GM18508 (cell line): ENCODE data around the gene GDF10.
A peak's percentile ranks its signal among the peaks of the same experiment; 100 is the strongest.

Experiments
- ATAC-seq: cut with Tn5 transposase; IDR thresholded peaks from one replicate; pipeline ENCODE4 v1.9.1; 2021; ENCODE audit warnings: moderate number of reproducible peaks; ENCODE audit not compliant: insufficient read depth, unreplicated experiment

The GDF10 gene

GRCh38 chr10:47311932-47312662, 12.1 kb downstream of the GDF10 start:
- peak; percentile 63 for ATAC-seq

DNA sequence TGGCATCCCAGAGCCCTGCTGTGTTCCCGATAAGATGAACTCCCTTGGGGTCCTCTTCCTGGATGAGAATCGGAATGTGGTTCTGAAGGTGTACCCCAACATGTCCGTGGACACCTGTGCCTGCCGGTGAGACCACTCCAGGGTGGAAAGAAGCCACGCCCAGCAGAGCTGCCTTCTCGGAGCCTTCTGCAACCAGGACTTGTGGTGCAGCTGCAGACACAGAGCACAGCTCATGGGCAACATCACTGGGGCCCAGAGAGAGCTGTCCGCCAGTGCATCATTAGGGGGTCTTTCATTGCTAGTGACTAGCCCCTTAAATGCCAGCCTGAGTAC, 12.6 kb downstream of the GDF10 start:
- no peak for ATAC-seq

DNA sequence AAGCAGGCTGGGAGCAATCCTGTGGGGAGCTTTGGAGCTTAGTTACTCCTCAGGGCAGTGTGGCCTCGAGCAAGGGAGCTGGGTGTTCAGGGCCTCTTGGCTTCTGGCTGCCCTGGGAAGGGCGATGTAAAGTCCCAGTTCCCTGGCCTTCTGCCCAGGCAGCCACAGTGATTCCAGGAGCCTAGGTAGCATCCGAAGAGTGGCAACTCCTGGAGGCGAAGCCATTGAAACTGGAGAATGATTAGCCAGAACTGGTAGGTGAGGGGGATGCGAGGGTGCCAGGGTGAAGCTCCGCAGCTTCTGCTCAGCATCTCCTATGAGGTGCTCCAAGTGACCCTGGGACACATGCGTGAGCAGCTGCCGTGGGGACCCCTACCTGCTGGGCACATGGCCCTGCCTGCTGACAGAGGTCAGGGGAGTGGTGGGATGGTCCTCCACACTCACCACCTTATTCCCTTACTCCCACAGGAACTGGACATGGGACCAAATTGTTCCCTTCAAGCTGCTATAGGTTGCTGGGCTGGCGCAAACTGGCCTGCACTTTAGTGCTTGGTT, 14.5 kb downstream of the GDF10 start:
- no peak for ATAC-seq

GRCh38 chr10:47315421-47315820, 15.4 kb downstream of the GDF10 start:
- ATAC-seq = no peak

- ATAC-seq = no peak
Observed at GRCh38 chr10:47316131-47316530, 16.1 kb downstream of the GDF10 start.

GRCh38 chr10:47317251-47317650, 17.3 kb downstream of the GDF10 start:
- ATAC-seq = no peak

- ATAC-seq = no peak
Observed at GRCh38 chr10:47318706-47319105, 18.7 kb downstream of the GDF10 start.

DNA sequence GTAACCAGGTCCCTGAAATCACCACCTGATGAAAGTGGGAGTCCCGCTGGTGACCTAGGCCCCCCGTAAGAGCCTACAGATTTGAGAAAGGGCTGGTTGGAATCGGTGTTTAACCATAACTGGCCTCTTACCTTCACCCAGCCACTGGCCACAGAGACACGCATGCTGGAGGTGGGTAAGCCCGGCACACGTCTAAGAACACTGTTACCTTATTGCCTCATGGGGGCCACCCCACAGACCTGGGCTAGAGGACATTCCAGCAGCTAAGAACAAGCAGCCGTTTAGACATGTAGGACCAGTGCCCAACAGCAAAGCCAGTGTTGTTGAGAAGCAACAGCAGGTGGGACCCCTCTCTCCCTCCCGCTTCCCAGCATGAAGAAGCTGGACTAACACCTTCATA, 19.8 kb downstream of the GDF10 start:
- ATAC-seq = no peak

- no peak for ATAC-seq
Observed at GRCh38 chr10:47320812-47321211, 20.8 kb downstream of the GDF10 start.

DNA sequence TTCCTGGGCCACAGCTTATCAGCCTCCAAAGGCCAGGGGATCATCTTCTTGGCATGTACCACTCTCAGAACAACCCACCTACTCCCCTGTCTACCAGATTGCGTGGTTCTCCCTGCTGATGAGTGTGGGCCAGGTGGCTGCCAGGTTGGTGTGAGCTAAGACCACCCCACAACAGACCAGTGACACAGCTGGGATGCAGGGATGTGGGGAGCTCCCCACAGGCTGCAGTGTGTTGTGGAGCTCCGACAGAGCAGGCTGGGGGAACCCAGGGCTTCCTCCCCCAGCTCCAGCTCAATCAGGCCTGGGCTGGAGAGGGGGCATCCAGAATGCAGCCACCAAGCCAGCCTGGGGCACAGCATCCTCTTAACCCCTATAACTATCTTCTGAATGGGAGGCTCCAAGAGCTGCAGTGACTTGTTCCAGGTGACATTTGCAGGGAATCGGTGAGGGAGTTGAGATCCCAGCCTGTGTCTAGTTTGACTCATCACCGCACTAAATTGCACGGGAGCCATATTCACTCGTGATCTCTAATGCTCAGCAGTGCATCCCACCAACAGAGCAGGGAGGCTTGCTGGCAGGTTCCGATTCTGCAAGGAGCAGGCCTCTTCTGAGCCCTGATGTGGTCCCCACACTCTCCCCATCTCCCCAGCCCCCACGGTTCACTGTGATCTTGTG, 21.7 kb downstream of the GDF10 start:
- ATAC-seq = no peak

DNA sequence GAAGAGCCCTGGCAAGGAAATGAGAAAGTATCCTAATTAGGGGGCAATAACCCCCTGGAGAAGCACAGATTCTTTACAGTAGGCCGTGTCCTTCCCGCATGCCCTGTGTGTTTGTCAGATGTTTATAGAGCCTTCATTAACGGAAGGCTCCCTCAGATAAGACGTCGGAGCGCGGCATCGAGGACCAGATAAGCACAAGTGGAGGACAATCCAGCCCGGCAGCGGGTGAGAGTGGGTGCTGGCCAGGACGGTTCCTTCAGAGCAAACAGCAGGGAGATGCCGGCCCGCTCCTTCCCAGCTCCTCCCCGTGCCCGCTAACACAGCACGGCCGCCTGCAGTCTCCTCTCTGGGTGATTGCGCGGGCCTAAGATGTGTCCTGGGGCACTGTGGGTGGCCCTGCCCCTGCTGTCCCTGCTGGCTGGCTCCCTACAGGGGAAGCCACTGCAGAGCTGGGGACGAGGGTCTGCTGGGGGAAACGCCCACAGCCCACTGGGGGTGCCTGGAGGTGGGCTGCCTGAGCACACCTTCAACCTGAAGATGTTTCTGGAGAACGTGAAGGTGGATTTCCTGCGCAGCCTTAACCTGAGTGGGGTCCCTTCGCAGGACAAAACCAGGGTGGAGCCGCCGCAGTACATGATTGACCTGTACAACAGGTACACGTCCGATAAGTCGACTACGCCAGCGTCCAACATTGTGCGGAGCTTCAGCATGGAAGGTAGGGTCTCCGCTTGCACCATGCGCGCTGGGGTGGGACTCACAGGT, 22.5 kb downstream of the GDF10 start, which contains the start of gene GDF2:
Gene GDF2 (plus strand): TSS at position 155 of the 762 bp plus-strand sequence. CDS start 215 bp downstream, at position 370.
- ATAC-seq = no peak

DNA sequence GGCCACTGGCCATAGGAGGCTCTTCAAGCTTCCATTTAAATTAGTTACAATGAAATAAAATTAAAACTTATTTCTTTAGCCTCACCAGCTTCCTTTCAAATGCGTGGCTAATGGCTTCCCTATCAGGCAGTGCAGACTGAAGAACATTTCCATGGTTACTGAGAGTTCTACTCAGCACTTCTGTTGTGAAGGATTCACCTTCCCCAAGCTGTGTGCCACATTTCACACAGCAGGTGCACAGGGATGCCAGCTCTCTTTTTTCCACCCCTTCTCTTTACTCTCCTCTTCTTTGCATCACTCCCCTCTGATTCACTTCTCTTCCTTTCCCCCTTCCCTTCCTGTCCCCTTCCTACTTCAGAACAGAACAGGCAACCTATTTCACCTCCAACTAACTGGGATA, 23.1 kb downstream of the GDF10 start:
- ATAC-seq = no peak

GRCh38 chr10:47323636-47324296, 23.8 kb downstream of the GDF10 start:
- no peak for ATAC-seq

GRCh38 chr10:47325303-47326291, 25.6 kb downstream of the GDF10 start:
- no peak for ATAC-seq

GRCh38 chr10:47326306-47326926, 26.4 kb downstream of the GDF10 start:
- ATAC-seq = no peak

DNA sequence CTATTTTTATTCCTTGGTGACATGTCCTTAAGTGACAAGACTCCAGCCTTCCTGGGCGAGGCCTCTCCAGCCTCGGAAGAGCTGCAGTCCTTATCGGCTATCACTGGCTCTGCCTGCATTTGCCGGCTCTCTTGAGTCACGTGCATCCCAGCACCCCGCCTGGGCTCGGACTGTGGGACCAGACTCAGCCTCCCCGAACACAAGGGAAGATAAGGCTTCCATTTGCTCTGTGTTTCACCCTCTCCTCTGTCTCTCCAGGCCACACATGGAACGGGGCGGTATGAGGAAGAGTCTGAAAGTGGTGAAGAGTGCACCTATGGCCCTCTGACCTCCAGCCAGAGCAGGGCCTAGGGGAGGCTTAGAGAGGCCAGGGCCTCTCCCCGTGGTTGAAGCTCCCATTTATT, 26.9 kb downstream of the GDF10 start:
- no peak for ATAC-seq

DNA sequence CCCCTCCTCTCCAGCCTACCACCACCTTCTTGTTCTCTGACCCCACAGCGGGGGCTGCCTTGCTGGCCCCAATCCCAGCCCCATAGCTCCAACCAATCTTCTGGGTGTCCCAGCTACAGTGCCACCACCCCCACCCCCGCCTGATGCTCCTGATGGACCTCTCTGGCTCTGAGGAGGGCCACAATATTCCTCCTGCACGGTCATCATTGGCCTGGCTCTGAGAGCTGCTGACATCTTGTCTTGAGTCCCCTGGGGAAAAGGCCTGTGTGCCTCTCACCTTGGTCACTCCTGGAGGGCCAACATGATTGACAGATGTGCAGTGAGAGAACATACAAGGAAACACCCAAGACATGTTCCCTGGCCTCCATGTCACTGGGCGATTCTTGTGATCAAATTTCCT, 29.9 kb downstream of the GDF10 start:
- no peak for ATAC-seq

DNA sequence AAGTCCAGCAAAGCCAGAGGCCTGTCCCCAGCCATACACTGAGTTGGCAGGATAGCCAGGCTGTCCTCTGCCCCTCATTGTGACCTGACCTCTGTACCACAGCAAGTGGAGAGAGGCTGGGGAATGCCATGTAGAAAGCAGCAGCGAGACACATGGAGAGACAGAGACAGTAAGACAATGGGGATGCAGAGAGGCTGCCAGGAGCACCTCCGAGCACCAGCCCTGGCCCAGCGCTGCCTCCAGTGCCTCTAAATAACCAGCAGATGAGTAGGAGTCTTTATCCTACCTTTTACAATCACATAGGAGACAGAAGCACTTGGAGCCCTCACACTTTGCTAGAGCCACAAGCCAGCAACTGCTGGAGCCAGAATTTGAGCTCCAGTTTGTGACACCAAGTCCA, 30.4 kb downstream of the GDF10 start:
- no peak for ATAC-seq

DNA sequence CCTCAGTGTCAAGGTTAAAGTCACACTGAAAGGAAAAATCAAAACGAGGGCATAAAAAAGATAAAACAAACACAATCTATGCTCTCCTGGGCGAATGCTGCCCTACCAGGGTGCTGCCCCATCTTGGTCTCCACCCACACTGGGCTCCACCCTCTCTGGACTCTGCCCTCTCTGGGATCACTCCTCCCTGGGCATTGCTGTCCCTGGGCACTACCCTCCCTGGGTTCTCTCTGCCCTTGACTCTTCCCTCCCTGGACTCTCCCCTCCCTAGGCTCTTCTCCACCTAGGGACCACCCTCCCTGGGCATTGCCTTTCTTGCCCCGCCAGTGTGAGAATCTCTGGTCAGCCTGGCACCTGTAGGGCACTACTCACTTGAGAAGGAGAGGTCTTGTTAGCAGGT, 30.8 kb downstream of the GDF10 start:
- ATAC-seq = no peak
